NCI-H748 (cell line): Measurements from ENCODE around the gene RHOF.
"Not testable (repeated sequence)": the region's sequence is repeated elsewhere in the genome, so short reads cannot be mapped to it uniquely, and the experiment has no call there.

Source experiments
- DNase-seq: peaks from one replicate; lab custom pipeline; 2025; ENCODE audit not compliant: unreplicated experiment; lab: John Stamatoyannopoulos, UW

Gene RHOF

GRCh38 chr12:121750507-121750955, 43.0 kb downstream of the RHOF start:
- DNase-seq, result no peak

DNA sequence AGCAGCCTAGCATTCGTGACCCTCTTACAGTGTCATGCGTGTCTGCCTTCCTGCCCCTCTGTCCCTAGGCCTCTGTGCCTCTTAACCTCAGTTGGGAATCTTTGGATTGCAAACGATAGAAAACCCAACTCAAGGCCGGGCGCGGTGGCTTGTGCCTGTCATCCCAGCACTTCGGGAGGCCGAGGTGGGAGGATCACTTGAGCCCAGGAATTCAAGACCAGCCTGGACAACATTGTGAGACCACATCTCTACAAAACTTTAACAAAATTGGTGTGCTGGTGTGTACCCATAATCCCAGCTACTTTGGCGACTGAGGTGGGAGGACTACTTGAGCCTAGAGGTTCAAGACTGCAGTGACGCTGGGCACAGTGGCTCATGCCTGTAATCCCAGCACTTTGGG, 44.2 kb downstream of the RHOF start:
- DNase-seq, result no peak

DNA sequence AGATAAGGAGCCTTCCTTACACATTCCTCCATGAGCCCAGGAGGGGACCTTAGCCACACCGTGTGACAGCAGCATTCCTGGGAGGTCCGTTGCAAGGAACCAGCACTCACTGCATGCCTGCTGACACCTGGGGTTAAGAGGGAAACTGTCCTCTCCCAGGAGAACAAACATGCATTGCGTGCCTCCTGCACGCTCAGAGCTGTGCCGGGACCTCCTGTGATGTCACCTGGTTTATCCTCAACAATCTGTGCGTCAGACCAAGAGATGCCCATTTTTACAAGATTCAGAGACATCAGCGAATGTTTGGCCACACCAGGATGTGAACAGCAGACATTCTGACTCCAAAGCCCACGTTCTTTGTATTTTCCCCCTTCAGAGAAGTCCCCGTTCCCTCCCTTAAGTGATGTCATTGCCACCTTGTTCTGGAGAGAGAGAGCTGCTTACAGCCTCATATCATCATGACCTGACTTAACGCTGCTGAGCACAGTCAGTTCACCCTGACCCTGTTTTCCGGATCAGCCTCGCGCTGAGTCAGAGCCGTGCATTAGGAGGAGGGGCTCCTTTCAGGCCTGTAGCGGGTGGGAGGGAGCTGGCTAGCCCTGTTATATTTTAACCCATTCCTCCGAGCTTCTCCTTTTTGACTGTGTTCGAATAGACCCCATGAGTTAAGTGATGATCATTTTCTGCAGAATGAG, 44.8 kb downstream of the RHOF start:
- DNase-seq, result no peak

- no peak for DNase-seq
Observed at GRCh38 chr12:121748218-121748570, 45.3 kb downstream of the RHOF start.

DNA sequence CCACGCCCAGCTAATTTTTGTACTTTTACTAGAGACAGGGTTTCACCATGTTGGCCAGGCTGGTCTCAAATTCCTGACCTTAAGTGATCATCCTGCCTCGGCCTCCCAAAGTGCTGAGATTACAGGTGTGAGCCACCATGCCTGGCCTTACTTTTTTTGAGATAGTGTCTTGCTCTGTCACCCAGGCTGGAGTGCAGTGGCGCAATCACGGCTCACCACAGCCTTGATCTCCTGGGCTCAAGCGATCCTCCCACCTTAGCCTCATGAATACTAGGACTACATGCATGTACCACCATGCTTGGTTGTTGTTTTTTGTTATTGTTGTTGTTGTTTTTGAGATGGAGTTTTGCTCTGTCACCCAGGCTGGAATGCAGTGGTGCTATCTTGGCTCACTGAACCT, 47.9 kb downstream of the RHOF start:
- DNase-seq, result not testable (repeated sequence)

- DNase-seq, result no peak
Observed at GRCh38 chr12:121741743-121742142, 51.7 kb downstream of the RHOF start.

DNA sequence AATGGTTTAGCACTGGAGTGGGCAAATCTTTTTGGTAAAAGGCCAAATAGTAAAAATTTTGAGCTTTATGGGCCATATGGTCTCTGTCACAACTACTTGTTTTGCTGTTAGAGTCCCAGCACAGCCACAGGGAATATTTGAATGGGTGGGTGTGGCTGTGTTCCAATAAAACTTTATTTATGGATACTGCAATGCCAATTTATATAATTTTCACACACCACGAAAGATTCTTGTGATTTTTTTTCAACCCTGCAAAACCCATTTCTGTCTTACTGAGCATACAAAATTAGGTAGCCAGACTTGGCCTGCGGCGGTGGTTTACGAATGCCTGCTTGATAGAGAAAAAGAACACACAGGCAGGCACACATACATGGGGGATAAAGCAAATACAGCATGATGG, 52.6 kb downstream of the RHOF start:
- no peak for DNase-seq

DNA sequence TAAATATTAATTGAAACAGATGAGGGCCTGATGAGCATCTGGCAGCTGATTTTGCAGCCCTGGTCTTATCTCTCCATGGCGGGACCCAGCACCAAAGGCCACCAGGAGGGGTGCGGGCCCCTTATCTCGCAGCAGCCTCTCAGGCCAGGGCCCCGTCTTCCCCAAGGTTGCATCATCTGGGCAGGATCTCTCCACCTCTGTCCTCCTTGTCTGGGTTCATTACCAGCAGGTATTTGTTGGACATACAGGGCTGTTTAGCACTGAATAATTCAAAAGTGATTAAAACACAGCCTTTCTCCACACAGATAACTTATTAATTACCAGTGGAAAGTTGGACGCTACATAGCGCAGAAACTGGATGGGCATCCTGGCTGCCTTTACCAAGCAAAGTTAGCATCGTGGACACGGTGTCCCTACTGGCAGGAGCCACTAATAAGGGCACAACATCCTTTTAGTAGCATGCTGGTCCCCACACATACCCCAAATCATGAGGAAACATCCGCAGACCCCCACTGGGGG, 55.1 kb downstream of the RHOF start:
- DNase-seq, result no peak

DNA sequence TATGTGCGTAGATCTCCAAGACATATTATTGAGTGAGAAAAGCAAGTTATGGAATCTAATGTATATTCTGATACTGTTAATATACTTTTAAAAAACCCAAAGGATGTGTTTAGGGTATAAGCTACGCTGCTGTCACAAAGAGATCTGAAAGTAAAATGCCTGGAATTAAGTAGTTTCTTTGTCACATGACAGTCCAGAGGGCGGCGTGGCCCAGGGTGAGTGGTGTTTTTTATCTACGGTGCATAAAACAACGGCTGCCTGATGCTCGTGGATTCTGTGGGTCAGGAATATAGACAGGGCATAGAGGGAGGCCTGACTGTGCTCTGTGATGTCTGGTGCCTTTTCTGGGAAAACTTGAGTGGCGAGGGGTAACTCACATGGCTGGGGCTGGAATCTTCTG, 59.6 kb downstream of the RHOF start:
- no peak for DNase-seq

- no peak for DNase-seq
Observed at GRCh38 chr12:121731473-121731872, 62.0 kb downstream of the RHOF start.

GRCh38 chr12:121729021-121729420, 64.5 kb downstream of the RHOF start:
- DNase-seq, result no peak
